ENCODE results near the gene CDH4. TPM values are rescaled to one million over a fixed set of nuclear protein-coding genes. Genes with fewer than 3 reads are reported as not detected.
"Not testable (repeated sequence)": the region's sequence is repeated elsewhere in the genome, so short reads cannot be mapped to it uniquely, and the experiment has no call there.

The CDH4 gene
- total and polyA plus RNA-seq, 2 of the 13 experiments (the other 11 are each of a cell fraction or from before 2014, with no cell fraction given) = not detected

DNA sequence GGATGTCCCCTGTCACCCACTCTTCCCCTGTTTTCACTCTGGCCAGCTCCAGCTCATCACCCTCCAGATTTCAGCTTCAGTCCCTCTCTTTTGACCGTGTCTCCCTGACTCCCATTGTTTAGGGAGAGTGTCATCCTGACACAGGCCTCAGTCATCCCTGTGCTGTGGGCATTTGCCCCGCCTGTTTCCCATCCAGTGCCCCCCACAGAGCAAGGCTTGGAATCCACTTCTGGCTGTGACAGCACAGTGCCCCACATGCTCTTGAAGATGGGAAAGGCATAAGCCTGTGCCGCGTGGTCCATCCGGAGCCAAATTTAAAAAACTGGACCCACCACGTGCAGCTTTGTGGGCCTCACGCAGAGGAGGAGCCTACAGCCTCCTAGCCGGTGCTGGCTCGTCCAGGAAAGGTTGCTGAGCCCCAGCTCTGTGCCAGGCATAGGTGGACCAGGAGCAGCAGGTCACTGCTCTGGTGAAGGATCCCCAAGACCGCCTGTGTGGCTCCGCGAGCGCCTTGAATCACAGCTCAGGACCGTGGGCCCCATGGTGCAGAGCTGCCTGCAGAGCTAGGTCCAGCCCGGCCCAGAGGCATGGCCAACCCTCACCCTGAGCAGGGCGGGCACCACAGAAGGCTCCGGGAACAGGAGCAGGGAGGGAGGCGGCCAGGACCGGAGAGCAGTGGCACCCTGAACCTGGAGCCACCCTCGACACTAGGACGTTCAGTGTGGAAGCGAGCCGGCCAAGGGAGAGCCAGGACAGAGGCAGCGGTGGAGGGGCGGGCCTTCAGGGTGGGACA is 172.8 kb downstream of the CDH4 start (continued):
- TF ChIP-seq ZNF441 (CRISPR knock-in tag; IDR thresholded peaks at IDR 0.05; ENCODE audit: borderline replicate concordance) (no peak), HHEX (CRISPR knock-in tag; IDR thresholded peaks at IDR 0.05) (no peak)

GRCh38 chr20:61425541-61425991 is 173.5 kb downstream of the CDH4 start:
- H3K4me3 ChIP-seq (replicated peaks in 1 of 3; ENCODE audit: insufficient read depth in 1 of 3, low read depth in 2 of 3, low read length in 3 of 3); FAIRE-seq; POLR2A ChIA-PET; in situ Hi-C loops (cut with HindIII; ENCODE audit: extremely low pct_ligation_motif_present, low pct_unique_long_range_greater_than_20kb); H3K4me1 ChIP-seq (ENCODE audit: insufficient read depth, low read length); H3K27ac ChIP-seq (ENCODE audit: extremely low read length, insufficient read depth, low read length); BruUV-seq (replicated peaks); DNase-seq (ENCODE audit: low spot score); H3K9ac ChIP-seq (ENCODE audit: insufficient read depth, low read depth, low read length); H3K36me3 ChIP-seq (replicated peaks in 1 of 2; ENCODE audit: control insufficient read depth in 1 of 2, insufficient read depth in 2 of 2, low read length in 2 of 2); CTCF ChIA-PET (ENCODE audit: low intra/inter-chr PET ratio, low total read pairs); intact Hi-C loops (cut with micrococcal nuclease; ENCODE audit: unreplicated experiment); H3K4me2 ChIP-seq (ENCODE audit: low read depth, low read length); H3K27me3 ChIP-seq (ENCODE audit: control insufficient read depth in 1 of 2, insufficient read depth in 2 of 2, low read length in 2 of 2); H3K79me2 ChIP-seq (ENCODE audit: insufficient read depth, low read length); ATAC-seq; H4K20me1 ChIP-seq (ENCODE audit: insufficient read depth, low read length); H2AFZ ChIP-seq (ENCODE audit: low read length); H3K9me3 ChIP-seq (ENCODE audit: low read length): not testable (repeated sequence)
- WGBS (ENCODE audit: low lambda C conversion rate) = 44% methylated on average over 14 of the region's 18 CpGs

- CTCF ChIA-PET (ENCODE audit: low intra/inter-chr PET ratio, low total read pairs) = no interaction called here
- no peaks in the 10 kb centered on the region for H4K20me1 ChIP-seq (ENCODE audit: insufficient read depth, low read length)
- no peak overlapping the region for H3K27ac ChIP-seq (ENCODE audit: extremely low read length, insufficient read depth, low read length)
- ATAC-seq = no peak
- no peak for FAIRE-seq
- H3K36me3 ChIP-seq (replicated peaks in 1 of 2; ENCODE audit: control insufficient read depth in 1 of 2, insufficient read depth in 2 of 2, low read length in 2 of 2) = no peaks in the 10 kb centered on the region
- no peak for DNase-seq (ENCODE audit: low spot score)
- H3K79me2 ChIP-seq (ENCODE audit: insufficient read depth, low read length) = no peaks in the 10 kb centered on the region
- 20% methylated on average over 8 of the region's 8 CpGs for WGBS (ENCODE audit: low lambda C conversion rate)
- no peaks in the 10 kb centered on the region for H3K9me3 ChIP-seq (ENCODE audit: low read length)
- H3K4me1 ChIP-seq (ENCODE audit: insufficient read depth, low read length) = no peaks in the 10 kb centered on the region
- intact Hi-C loops (cut with micrococcal nuclease; ENCODE audit: unreplicated experiment) = no loop called here
- H3K4me2 ChIP-seq (ENCODE audit: low read depth, low read length) = no peak overlapping the region
- BruUV-seq (replicated peaks) = no TSS peak
- H3K27me3 ChIP-seq (ENCODE audit: control insufficient read depth in 1 of 2, insufficient read depth in 2 of 2, low read length in 2 of 2) = peaks cover 1 to 5% of the 10 kb centered on the region in 2 experiments; a peak in 2 of 5 replicates
- in situ Hi-C loops (cut with HindIII; ENCODE audit: extremely low pct_ligation_motif_present, low pct_unique_long_range_greater_than_20kb) = no loop called here
- POLR2A ChIA-PET = no interaction called here
- H2AFZ ChIP-seq (ENCODE audit: low read length) = no peak overlapping the region
- H3K4me3 ChIP-seq (replicated peaks in 1 of 3; ENCODE audit: insufficient read depth in 1 of 3, low read depth in 2 of 3, low read length in 3 of 3) = no peak overlapping the region
- no peak overlapping the region for H3K9ac ChIP-seq (ENCODE audit: insufficient read depth, low read depth, low read length)
- TF ChIP-seq ASH2L (IDR thresholded peaks at IDR 0.05; ENCODE audit: insufficient read length, low read depth, low read length) = no peak
- TF ChIP-seq, protein P1, sequence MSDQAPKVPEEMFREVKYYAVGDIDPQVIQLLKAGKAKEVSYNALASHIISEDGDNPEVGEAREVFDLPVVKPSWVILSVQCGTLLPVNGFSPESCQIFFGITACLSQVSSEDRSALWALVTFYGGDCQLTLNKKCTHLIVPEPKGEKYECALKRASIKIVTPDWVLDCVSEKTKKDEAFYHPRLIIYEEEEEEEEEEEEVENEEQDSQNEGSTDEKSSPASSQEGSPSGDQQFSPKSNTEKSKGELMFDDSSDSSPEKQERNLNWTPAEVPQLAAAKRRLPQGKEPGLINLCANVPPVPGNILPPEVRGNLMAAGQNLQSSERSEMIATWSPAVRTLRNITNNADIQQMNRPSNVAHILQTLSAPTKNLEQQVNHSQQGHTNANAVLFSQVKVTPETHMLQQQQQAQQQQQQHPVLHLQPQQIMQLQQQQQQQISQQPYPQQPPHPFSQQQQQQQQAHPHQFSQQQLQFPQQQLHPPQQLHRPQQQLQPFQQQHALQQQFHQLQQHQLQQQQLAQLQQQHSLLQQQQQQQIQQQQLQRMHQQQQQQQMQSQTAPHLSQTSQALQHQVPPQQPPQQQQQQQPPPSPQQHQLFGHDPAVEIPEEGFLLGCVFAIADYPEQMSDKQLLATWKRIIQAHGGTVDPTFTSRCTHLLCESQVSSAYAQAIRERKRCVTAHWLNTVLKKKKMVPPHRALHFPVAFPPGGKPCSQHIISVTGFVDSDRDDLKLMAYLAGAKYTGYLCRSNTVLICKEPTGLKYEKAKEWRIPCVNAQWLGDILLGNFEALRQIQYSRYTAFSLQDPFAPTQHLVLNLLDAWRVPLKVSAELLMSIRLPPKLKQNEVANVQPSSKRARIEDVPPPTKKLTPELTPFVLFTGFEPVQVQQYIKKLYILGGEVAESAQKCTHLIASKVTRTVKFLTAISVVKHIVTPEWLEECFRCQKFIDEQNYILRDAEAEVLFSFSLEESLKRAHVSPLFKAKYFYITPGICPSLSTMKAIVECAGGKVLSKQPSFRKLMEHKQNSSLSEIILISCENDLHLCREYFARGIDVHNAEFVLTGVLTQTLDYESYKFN (CRISPR knock-in tag; conservative IDR thresholded peaks at IDR 0.05) = no peak
- TF ChIP-seq HHEX (CRISPR knock-in tag; IDR thresholded peaks at IDR 0.05) = no peak
- TF ChIP-seq AGO1 (IDR thresholded peaks at IDR 0.05; ENCODE audit: low read depth, low read length, poor library complexity, severe bottlenecking) = no peak
- no peak for TF ChIP-seq ARNT2 (CRISPR knock-in tag; IDR thresholded peaks at IDR 0.05; ENCODE audit: low read depth)
- TF ChIP-seq ZNF432 (CRISPR knock-in tag; IDR thresholded peaks at IDR 0.05; ENCODE audit: borderline replicate concordance) = no peak
- no peak for TF ChIP-seq SRY (CRISPR knock-in tag; IDR thresholded peaks at IDR 0.05)
- TF ChIP-seq STAG1 (CRISPR knock-in tag; IDR thresholded peaks at IDR 0.05) = no peak
- TF ChIP-seq GTF3A (CRISPR knock-in tag; conservative IDR thresholded peaks at IDR 0.05) = no peak
- TF ChIP-seq MAF1 (CRISPR knock-in tag; IDR thresholded peaks at IDR 0.05; ENCODE audit: borderline replicate concordance) = no peak
- no peak for TF ChIP-seq ZNF792 (CRISPR knock-in tag; IDR thresholded peaks at IDR 0.05)
- no peak for TF ChIP-seq ZNF253 (CRISPR knock-in tag; IDR thresholded peaks at IDR 0.05; ENCODE audit: borderline replicate concordance)
- no peak for TF ChIP-seq SRSF1 (optimal IDR thresholded peaks at IDR 0.05; ENCODE audit: low read depth, low read length)
Measured at GRCh38 chr20:61426352-61426751, 174.3 kb downstream of the CDH4 start.

All from HepG2 (cell line).